ENCODE data around the gene CD302.

- TF ChIP-seq EZH2 (IDR thresholded peaks at IDR 0.05; ENCODE audit: borderline replicate concordance, low read depth, low read length, severe bottlenecking) (no peak), CTCF (IDR thresholded peaks at IDR 0.05; ENCODE audit: extremely low read depth in 1 of 2, insufficient read depth in 1 of 2, low read depth in 1 of 2, low read length in 2 of 2) (no peak), POLR2A (IDR thresholded peaks at IDR 0.05; ENCODE audit: low read depth, low read length) (no peak), MAX (IDR thresholded peaks at IDR 0.05; ENCODE audit: insufficient read depth, insufficient read length) (no peak), JUN (IDR thresholded peaks at IDR 0.05; ENCODE audit: borderline replicate concordance, insufficient read depth, insufficient read length, low read depth) (no peak)
Measured at GRCh38 chr2:159775021-159775420, 23.0 kb downstream of the CD302 start.

All from endothelial cell of umbilical vein (primary cell).